ENCODE measurements around the gene MYO1D.

GRCh38 chr17:32755045-32755805, 121.7 kb downstream of the MYO1D start:
- TF ChIP-seq CTCF (IDR thresholded peaks at IDR 0.05) (peak in 4 of 6 experiments; percentile 16 to 51 (median 42)), POLR2A (IDR thresholded peaks at IDR 0.05) (no peak), POLR2AphosphoS5 (IDR thresholded peaks at IDR 0.05) (no peak)
